Right renal cortex interstitium (tissue), 3 donors: ENCODE results near the gene KLHL11. TPM values are rescaled to one million over a fixed set of nuclear protein-coding genes. Genes with fewer than 3 reads are reported as not detected.

Experiments used
- DNase-seq, 3 donors: peaks; one replicate each; pipeline ENCODE4 v3.0.0-alpha.2; 2013; ENCODE audit warnings: low read depth in 3 of 3, low spot score in 2 of 3
- polyA plus RNA-seq, 3 donors: library from polyadenylated mRNA; unstranded; fragments of 120-200 nt; gene quantifications; one replicate each; pipeline ENCODE4 v1.2.1, GENCODE V29; 2013; ENCODE audit not compliant: insufficient read length in 3 of 3

KLHL11 gene
- 10 to 100 TPM in 1 of 3 donors, 1 to 10 TPM in 2; 8.2 to 10.5 (median 9.5) TPM for polyA plus RNA-seq

GRCh38 chr17:41864836-41865595, at the start of gene KLHL11:
Gene KLHL11 (minus strand): TSS chr17:41865423. CDS start chr17:41865370, 53 bp downstream.
- peak; percentile 54 to 76 (median 74) for DNase-seq

GRCh38 chr17:41915020-41915419, 49.8 kb upstream of the KLHL11 start:
- DNase-seq = no peak

- DNase-seq = no peak
These were observed 49.1 kb upstream of the KLHL11 start for GRCh38 chr17:41914358-41914766.

- DNase-seq = no peak
These were observed 48.6 kb upstream of the KLHL11 start for GRCh38 chr17:41913798-41914197.

- no peak for DNase-seq
These were observed 47.7 kb upstream of the KLHL11 start for GRCh38 chr17:41912925-41913324.

GRCh38 chr17:41910701-41911391, 45.6 kb upstream of the KLHL11 start:
- DNase-seq = no peak

GRCh38 chr17:41909088-41909487, 43.9 kb upstream of the KLHL11 start:
- no peak for DNase-seq

- peak in 2 of 3 donors; percentile 34 to 53 for DNase-seq
These were observed 42.7 kb upstream of the KLHL11 start for GRCh38 chr17:41907633-41908539.

- DNase-seq = no peak
These were observed 41.9 kb upstream of the KLHL11 start for GRCh38 chr17:41907185-41907556.

- no peak for DNase-seq
These were observed 41.4 kb upstream of the KLHL11 start for GRCh38 chr17:41906465-41907184.

GRCh38 chr17:41905172-41905571, 39.9 kb upstream of the KLHL11 start:
- no peak for DNase-seq

GRCh38 chr17:41904242-41904841, 39.1 kb upstream of the KLHL11 start:
- DNase-seq = no peak

GRCh38 chr17:41901646-41902045, 36.4 kb upstream of the KLHL11 start:
- DNase-seq = no peak

- DNase-seq = no peak
These were observed 31.5 kb upstream of the KLHL11 start for GRCh38 chr17:41896726-41897125.

- no peak for DNase-seq
These were observed 30.4 kb upstream of the KLHL11 start for GRCh38 chr17:41895617-41896016.

- DNase-seq = no peak
These were observed 29.6 kb upstream of the KLHL11 start for GRCh38 chr17:41894791-41895331.

GRCh38 chr17:41893384-41893783, 28.2 kb upstream of the KLHL11 start:
- no peak for DNase-seq

GRCh38 chr17:41892021-41892376, 26.8 kb upstream of the KLHL11 start:
- no peak for DNase-seq

GRCh38 chr17:41891135-41892020, 26.2 kb upstream of the KLHL11 start:
- no peak for DNase-seq
